GM13977 (cell line): ENCODE data around the gene ZNF362.
"Not testable (repeated sequence)": the region's sequence is repeated elsewhere in the genome, so short reads cannot be mapped to it uniquely, and the experiment has no call there.

ENCODE experiments used
- DNase-seq: peaks from one replicate; pipeline ENCODE4 v3.0.0; 2012; ENCODE audit warnings: low spot score
- in situ Hi-C: fragments of 300-500 bp; cut with MboI; formaldehyde crosslinking; loops from one replicate; pipeline ENCODE4 v1.12.0; 2022; ENCODE audit warnings: low sequenced_read_pairs, low pct_unique_long_range_greater_than_20kb, mixed read lengths, inconsistent platforms; ENCODE audit not compliant: unreplicated experiment
- TF ChIP-seq, protein P1 (sequence below): IDR thresholded peaks from 2 replicates; pipeline ENCODE4 v1.5.1; 2012; ENCODE audit warnings: mild to moderate bottlenecking, control low read depth; ENCODE audit not compliant: insufficient read depth; ENCODE audit errors: extremely low read depth, missing control alignments

The ZNF362 gene

DNA sequence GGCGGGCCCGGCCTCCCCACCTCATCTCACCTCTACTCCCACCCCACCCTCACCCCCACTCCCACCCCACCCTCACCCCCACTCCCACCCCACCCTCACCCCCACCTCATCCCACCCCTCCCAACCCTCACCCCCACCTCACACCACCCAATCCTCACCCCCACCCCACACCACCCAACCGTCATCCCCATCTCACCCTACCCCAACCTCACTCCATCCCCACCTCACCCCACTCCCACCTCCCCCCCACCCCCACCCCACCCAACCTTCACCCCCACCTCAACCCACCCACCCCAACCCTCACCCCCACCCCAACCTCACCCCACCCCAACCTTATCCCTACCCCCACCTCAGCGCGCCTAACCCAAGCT lies 51.2 kb downstream of the ZNF362 start:
- DNase-seq, result no peak
- TF ChIP-seq, protein P1, sequence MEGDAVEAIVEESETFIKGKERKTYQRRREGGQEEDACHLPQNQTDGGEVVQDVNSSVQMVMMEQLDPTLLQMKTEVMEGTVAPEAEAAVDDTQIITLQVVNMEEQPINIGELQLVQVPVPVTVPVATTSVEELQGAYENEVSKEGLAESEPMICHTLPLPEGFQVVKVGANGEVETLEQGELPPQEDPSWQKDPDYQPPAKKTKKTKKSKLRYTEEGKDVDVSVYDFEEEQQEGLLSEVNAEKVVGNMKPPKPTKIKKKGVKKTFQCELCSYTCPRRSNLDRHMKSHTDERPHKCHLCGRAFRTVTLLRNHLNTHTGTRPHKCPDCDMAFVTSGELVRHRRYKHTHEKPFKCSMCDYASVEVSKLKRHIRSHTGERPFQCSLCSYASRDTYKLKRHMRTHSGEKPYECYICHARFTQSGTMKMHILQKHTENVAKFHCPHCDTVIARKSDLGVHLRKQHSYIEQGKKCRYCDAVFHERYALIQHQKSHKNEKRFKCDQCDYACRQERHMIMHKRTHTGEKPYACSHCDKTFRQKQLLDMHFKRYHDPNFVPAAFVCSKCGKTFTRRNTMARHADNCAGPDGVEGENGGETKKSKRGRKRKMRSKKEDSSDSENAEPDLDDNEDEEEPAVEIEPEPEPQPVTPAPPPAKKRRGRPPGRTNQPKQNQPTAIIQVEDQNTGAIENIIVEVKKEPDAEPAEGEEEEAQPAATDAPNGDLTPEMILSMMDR, result no peak
- in situ Hi-C loops, result no loop called here

DNA sequence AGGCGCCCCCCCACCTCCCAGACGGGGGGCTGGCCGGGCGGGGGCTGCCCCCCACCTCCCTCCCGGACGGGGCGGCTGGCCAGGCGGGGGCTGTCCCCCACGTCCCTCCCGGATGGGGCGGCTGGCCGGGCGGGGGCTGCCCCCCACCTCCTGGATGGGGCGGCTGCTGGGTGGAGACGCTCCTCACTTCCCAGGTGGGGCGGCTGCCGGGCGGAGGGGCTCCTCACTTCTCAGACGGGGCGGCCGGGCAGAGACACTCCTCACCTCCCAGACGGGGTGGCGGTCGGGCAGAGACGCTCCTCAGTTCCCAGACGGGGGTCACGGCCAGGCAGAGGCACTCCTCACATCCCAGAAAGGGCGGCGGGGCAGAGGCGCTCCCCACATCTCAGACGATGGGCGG lies 53.1 kb downstream of the ZNF362 start:
- DNase-seq, in situ Hi-C loops: not testable (repeated sequence)

DNA sequence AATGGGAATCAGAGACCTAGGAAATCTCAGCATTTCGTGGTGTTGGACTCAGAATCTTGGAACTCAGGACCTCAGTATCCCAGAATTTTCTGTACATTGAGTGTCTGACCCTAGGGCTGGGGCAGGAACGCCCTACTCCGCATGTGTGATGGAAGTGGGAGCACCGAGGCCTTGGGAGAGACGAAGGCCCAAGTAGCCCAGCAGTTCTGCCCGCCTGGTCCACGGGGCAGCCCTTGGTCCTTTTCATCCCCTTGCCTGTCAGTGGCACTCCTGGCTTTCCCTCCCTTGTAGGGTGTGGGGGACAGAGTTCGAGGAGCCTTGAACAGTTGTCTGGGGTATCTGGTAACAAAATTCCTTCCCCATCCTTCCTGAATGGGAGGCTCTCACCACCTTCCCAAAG lies 54.4 kb downstream of the ZNF362 start:
- TF ChIP-seq, protein P1, result no peak
- in situ Hi-C loops, result no loop called here
- no peak for DNase-seq

DNA sequence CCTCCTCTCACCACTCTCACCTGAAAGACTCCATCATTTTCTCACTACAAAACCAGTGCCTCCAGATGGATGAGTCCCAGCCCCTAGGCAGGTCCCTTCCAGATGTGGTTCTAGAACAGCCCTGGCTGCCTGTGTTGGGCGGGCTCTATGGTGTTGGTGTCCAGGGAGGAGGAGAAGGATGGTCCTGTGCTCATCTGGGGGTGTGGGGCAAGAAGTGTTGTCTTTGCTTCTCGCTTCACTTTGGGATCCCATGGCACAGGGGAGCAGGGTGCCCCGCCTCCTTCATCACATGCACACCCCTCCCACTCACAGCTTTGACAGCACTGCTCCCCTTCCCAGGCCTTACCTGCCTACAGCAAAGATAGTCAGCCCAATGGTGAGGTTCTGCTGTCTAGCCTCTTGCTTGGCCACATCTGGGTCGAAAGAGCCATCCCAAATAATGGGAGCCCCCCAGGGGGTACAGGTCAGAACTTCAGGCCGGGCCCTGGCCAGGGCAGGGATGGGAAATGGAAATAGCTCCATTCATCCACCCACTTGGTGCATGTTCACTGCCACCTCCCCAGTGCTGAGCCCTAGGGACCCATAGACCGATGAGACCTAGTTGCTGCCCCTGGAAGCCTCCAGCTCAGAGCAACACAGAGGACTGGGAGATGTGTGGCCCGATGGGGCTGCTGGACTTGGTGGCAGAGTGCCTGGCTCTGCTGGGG lies 55.6 kb downstream of the ZNF362 start:
- TF ChIP-seq, protein P1, result no peak
- no peak for DNase-seq
- in situ Hi-C loops, result no loop called here

DNA sequence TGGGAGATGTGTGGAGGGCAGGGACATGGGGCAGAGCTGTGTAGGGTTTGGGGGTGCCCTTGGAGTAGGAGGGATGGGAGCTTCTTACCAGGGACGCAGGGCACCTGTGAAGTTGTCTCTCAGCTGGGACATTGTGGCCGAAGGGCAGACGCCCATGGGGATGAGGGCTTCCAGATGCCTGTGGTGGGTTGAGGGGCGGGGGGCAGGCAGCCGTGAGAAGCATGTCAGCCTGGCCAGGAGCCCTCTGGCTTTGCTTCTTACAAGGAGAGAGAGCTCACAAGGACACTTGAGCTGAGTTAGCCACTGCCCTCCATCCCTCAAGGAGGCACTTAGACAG lies 56.1 kb downstream of the ZNF362 start:
- in situ Hi-C loops, result no loop called here
- TF ChIP-seq, protein P1, result no peak
- no peak for DNase-seq

DNA sequence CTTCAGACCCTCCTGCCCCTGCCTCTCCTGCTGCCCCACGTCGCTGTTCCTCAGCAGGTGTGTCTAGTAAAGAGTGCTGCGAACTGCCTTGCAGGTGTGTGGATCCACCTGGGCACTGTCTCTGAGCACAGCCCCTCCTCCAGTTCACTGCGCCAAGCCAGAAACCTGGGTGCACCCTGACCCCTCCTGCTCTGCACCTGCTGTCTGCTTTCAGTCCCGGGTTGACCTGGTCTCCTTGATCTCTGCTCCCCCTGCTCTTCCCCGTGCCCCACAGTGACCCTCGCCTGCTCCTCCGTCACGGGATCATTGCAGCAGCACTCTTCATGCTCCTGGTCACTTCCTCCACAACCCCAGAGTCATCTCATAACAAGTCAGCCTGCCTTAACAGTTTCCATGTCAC lies 58.1 kb downstream of the ZNF362 start:
- in situ Hi-C loops, result no loop called here
- TF ChIP-seq, protein P1, result no peak
- DNase-seq, result no peak

DNA sequence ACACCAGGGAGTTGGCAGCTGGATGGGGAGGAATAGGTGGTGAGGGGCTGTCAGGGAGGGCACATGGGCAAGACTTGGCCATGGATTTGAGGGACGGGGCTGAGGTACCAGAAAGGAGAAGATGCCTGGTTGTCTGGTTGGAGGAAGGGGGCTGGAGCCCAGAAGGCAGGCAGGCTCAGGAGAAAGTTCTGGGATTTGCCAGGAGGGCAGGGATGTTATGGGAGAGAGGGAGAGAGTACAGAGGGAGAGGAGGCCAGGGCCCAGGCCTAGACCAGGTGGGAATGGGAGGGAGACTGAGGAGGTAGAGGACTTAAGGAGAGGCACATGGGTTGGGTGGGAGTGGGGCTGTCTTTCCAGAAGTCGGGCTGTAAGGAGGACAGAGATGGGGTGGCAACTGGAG lies 60.3 kb downstream of the ZNF362 start:
- TF ChIP-seq, protein P1, result no peak
- in situ Hi-C loops, result no loop called here
- no peak for DNase-seq
